SU-DHL-6 (cell line): ENCODE results near the gene KCNH4.
"Not testable (repeated sequence)": the region's sequence is repeated elsewhere in the genome, so short reads cannot be mapped to it uniquely, and the experiment has no call there.

ENCODE experiments used
- H2AFZ ChIP-seq: fragments of 200-600 bp; sonication (generic); 2 replicates; pipeline ENCODE4 v1.6.1; 2014; ENCODE audit warnings: low read depth, mild to moderate bottlenecking, moderate library complexity, mixed read lengths, antibody characterized with exemption, low read length; ENCODE audit not compliant: severe bottlenecking
- H3F3A ChIP-seq: fragments of 200-600 bp; shearing (Covaris generic); 2 replicates; pipeline ENCODE4 v1.6.0; 2016; ENCODE audit warnings: antibody characterized with exemption, mild to moderate bottlenecking; ENCODE audit not compliant: insufficient read depth
- H3K27ac ChIP-seq: fragments of 200-600 bp; sonication (generic); 2 replicates; pipeline ENCODE4 v1.5.1; 2016; ENCODE audit warnings: low read depth, mild to moderate bottlenecking, low read length, moderate library complexity, mixed read lengths
- H3K27me3 ChIP-seq: fragments of 200-600 bp; sonication (generic), shearing (Covaris generic); 2 replicates; pipeline ENCODE4 v1.6.0; 2014; ENCODE audit warnings: mild to moderate bottlenecking, low read length
- H3K36me3 ChIP-seq: fragments of 200-600 bp; sonication (generic); 2 replicates; pipeline ENCODE4 v1.6.1; 2014; ENCODE audit warnings: mild to moderate bottlenecking, low read length, mixed read lengths
- H3K4me2 ChIP-seq: fragments of 300-600, 200-600 bp; shearing (Covaris generic), sonication (generic); 2 replicates; pipeline ENCODE4 v1.6.0; 2014; ENCODE audit warnings: low read length, low read depth, mild to moderate bottlenecking; ENCODE audit not compliant: poor library complexity, severe bottlenecking
- H3K4me3 ChIP-seq: fragments of 200-600 bp; sonication (generic); 2 replicates; pipeline ENCODE4 v1.5.1; 2014; ENCODE audit warnings: antibody characterized with exemption, low read length, mild to moderate bottlenecking, mixed read lengths; ENCODE audit not compliant: insufficient read depth, poor library complexity, severe bottlenecking
- H3K79me2 ChIP-seq: fragments of 200-600 bp; sonication (generic); 2 replicates; pipeline ENCODE4 v1.6.1; 2014; ENCODE audit warnings: mild to moderate bottlenecking, low read length, moderate library complexity; ENCODE audit not compliant: insufficient read depth
- H3K9ac ChIP-seq: fragments of 200-600 bp; sonication (generic); 2 replicates; pipeline ENCODE4 v1.7.0; 2014; ENCODE audit warnings: mild to moderate bottlenecking, low read length
- H3K9me2 ChIP-seq: fragments of 200-600 bp; sonication (generic); replicated peaks from 2 replicates; pipeline ENCODE4 v1.6.1; 2014; ENCODE audit warnings: low read length; ENCODE audit not compliant: insufficient read depth
- H3K9me3 ChIP-seq: fragments of 200-600 bp; sonication (generic); 2 replicates; pipeline ENCODE4 v1.6.1; 2014; ENCODE audit warnings: low read length, mixed read lengths; ENCODE audit not compliant: insufficient read depth
- H4K20me1 ChIP-seq: fragments of 200-600 bp; sonication (generic); 2 replicates; pipeline ENCODE4 v1.6.1; 2014; ENCODE audit warnings: low read depth, mild to moderate bottlenecking, antibody characterized with exemption, low read length, moderate library complexity, mixed read lengths
- CTCF ChIP-seq: fragments of 200-600 bp; sonication (generic); IDR thresholded peaks from one replicate; pipeline ENCODE4 v1.5.1; 2017; ENCODE audit warnings: antibody characterized with exemption, mild to moderate bottlenecking, low read length, moderate library complexity; ENCODE audit not compliant: insufficient read depth, poor library complexity, severe bottlenecking
- EZH2phosphoT487 ChIP-seq: fragments of 200-600 bp; sonication (generic), shearing (Covaris generic); conservative IDR thresholded peaks from 2 replicates; pipeline ENCODE4 v1.6.1; 2018; ENCODE audit warnings: mild to moderate bottlenecking, antibody characterized with exemption, low read length, moderate library complexity, mixed read lengths

Gene KCNH4

GRCh38 chr17:42225646-42226045, 44.7 kb upstream of the KCNH4 start:
- no peak overlapping the region for H3K4me2 ChIP-seq
- H3K36me3 ChIP-seq = no peaks in the 10 kb centered on the region
- H4K20me1 ChIP-seq = no peaks in the 10 kb centered on the region
- H3K79me2 ChIP-seq = no peaks in the 10 kb centered on the region
- no peak overlapping the region for H3K4me3 ChIP-seq
- no peak overlapping the region for H3K27ac ChIP-seq
- no peaks in the 10 kb centered on the region for H3K27me3 ChIP-seq
- no peaks in the 10 kb centered on the region for H3K9me2 ChIP-seq
- no peaks in the 10 kb centered on the region for H3F3A ChIP-seq
- TF ChIP-seq CTCF = no peak
- TF ChIP-seq EZH2phosphoT487 = no peak
- H2AFZ ChIP-seq = no peak overlapping the region
- no peak overlapping the region for H3K9ac ChIP-seq
- no peaks in the 10 kb centered on the region for H3K9me3 ChIP-seq

- H2AFZ ChIP-seq = no peak overlapping the region
- TF ChIP-seq CTCF = no peak
- TF ChIP-seq EZH2phosphoT487 = no peak
- H3K9ac ChIP-seq = no peak overlapping the region
- no peaks in the 10 kb centered on the region for H3K27me3 ChIP-seq
- no peaks in the 10 kb centered on the region for H3K36me3 ChIP-seq
- no peak overlapping the region for H3K4me3 ChIP-seq
- no peaks in the 10 kb centered on the region for H3K79me2 ChIP-seq
- no peaks in the 10 kb centered on the region for H3K9me2 ChIP-seq
- no peaks in the 10 kb centered on the region for H3K9me3 ChIP-seq
- no peak overlapping the region for H3K27ac ChIP-seq
- no peaks in the 10 kb centered on the region for H3F3A ChIP-seq
- H4K20me1 ChIP-seq = no peaks in the 10 kb centered on the region
- no peak overlapping the region for H3K4me2 ChIP-seq
Observed at GRCh38 chr17:42224651-42225050, 43.7 kb upstream of the KCNH4 start.

GRCh38 chr17:42221886-42222745, 41.2 kb upstream of the KCNH4 start:
- Histone ChIP-seq H3K9me3 (no peaks in the 10 kb centered on the region), H3K9ac (no peak overlapping the region), H4K20me1 (no peaks in the 10 kb centered on the region), H3K79me2 (no peaks in the 10 kb centered on the region), H3F3A (no peaks in the 10 kb centered on the region), H3K27me3 (no peaks in the 10 kb centered on the region), H3K9me2 (no peaks in the 10 kb centered on the region), H3K4me3 (no peak overlapping the region), H2AFZ (no peak overlapping the region), H3K4me2 (no peak overlapping the region), H3K27ac (no peak overlapping the region), H3K36me3 (no peaks in the 10 kb centered on the region)
- TF ChIP-seq EZH2phosphoT487 (no peak), CTCF (peak; percentile 58)

GRCh38 chr17:42219280-42219679, 38.3 kb upstream of the KCNH4 start:
- not testable (repeated sequence) for H3K79me2 ChIP-seq, H3K9ac ChIP-seq, H2AFZ ChIP-seq, H3K4me3 ChIP-seq, H3F3A ChIP-seq, H3K36me3 ChIP-seq, H3K4me2 ChIP-seq, H3K27me3 ChIP-seq, H3K9me3 ChIP-seq, H3K9me2 ChIP-seq, H3K27ac ChIP-seq, H4K20me1 ChIP-seq
